H9 (cell line): Measurements from ENCODE around the gene ST6GALNAC6. TPM values are rescaled to one million over a fixed set of nuclear protein-coding genes. Genes with fewer than 3 reads are reported as not detected.

Experiments used
- DNase-seq: peaks from one replicate; pipeline ENCODE4 v3.0.0-alpha.2; 2017
- H2AFZ ChIP-seq: one replicate; pipeline ENCODE4 v1.6.1; 2013; ENCODE audit warnings: mild to moderate bottlenecking, low read length, control low read depth, moderate library complexity
- H2AK5ac ChIP-seq: 2 replicates; pipeline ENCODE4 v1.6.1; 2013; ENCODE audit warnings: low read length, control low read depth, mixed read lengths; ENCODE audit not compliant: insufficient read length
- H2BK120ac ChIP-seq: one replicate; pipeline ENCODE4 v1.6.1; 2013; ENCODE audit warnings: low read depth, mild to moderate bottlenecking, low read length, control low read depth, inconsistent platforms; ENCODE audit not compliant: poor library complexity, severe bottlenecking
- H2BK12ac ChIP-seq: 2 replicates; pipeline ENCODE4 v1.6.1; 2013; ENCODE audit warnings: low read length, control low read depth, mixed read lengths, low read depth; ENCODE audit not compliant: insufficient read length
- H2BK15ac ChIP-seq: 2 replicates; pipeline ENCODE4 v1.6.1; 2013; ENCODE audit warnings: low read depth, low read length, control low read depth
- H2BK20ac ChIP-seq: one replicate; pipeline ENCODE4 v1.6.1; 2013; ENCODE audit warnings: low read depth, mild to moderate bottlenecking, low read length, control low read depth, inconsistent platforms; ENCODE audit not compliant: poor library complexity, severe bottlenecking
- H2BK5ac ChIP-seq: 2 replicates; pipeline ENCODE4 v1.6.1; 2013; ENCODE audit warnings: low read length, control low read depth, mixed read lengths; ENCODE audit not compliant: insufficient read length
- H3K14ac ChIP-seq: 2 replicates; pipeline ENCODE4 v1.6.1; 2013; ENCODE audit warnings: low read length, control low read depth; ENCODE audit not compliant: insufficient read depth
- H3K18ac ChIP-seq: 2 replicates; pipeline ENCODE4 v1.6.1; 2013; ENCODE audit warnings: low read depth, mild to moderate bottlenecking, mixed read lengths, low read length, control low read depth; ENCODE audit not compliant: insufficient read length
- H3K23ac ChIP-seq: 2 replicates; pipeline ENCODE4 v1.6.1; 2013; ENCODE audit warnings: low read length, control low read depth, mixed read lengths, low read depth; ENCODE audit not compliant: insufficient read length
- H3K23me2 ChIP-seq: 2 replicates; pipeline ENCODE4 v1.6.1; 2013; ENCODE audit warnings: low read depth, mild to moderate bottlenecking, mixed read lengths, low read length, control low read depth; ENCODE audit not compliant: insufficient read length, poor library complexity, severe bottlenecking
- H3K27ac ChIP-seq: 2 replicates; pipeline ENCODE4 v1.5.1; 2013; ENCODE audit warnings: low read length, control low read depth, mixed read lengths, low read depth; ENCODE audit not compliant: insufficient read length
- H3K27me3 ChIP-seq: 2 replicates; pipeline ENCODE4 v1.6.1; 2013; ENCODE audit warnings: low read length, control low read depth, inconsistent platforms; ENCODE audit not compliant: insufficient read depth
- H3K4ac ChIP-seq: 2 replicates; pipeline ENCODE4 v1.6.1; 2013; ENCODE audit warnings: low read depth, mild to moderate bottlenecking, control low read depth, inconsistent platforms, low read length, moderate library complexity
- H3K4me1 ChIP-seq: 2 replicates; pipeline ENCODE4 v1.6.1; 2013; ENCODE audit warnings: low read length, control low read depth, inconsistent platforms; ENCODE audit not compliant: insufficient read depth
- H3K4me2 ChIP-seq: 2 replicates; pipeline ENCODE4 v1.6.1; 2013; ENCODE audit warnings: low read length, control low read depth, mixed read lengths; ENCODE audit not compliant: insufficient read length, insufficient read depth
- H3K56ac ChIP-seq: 2 replicates; pipeline ENCODE4 v1.6.1; 2013; ENCODE audit warnings: low read depth, mild to moderate bottlenecking, mixed read lengths, low read length, control low read depth; ENCODE audit not compliant: insufficient read length
- H3K79me1 ChIP-seq: 2 replicates; pipeline ENCODE4 v1.6.1; 2013; ENCODE audit warnings: low read depth, mild to moderate bottlenecking, moderate library complexity, low read length, control low read depth, inconsistent platforms; ENCODE audit not compliant: insufficient read depth, poor library complexity, severe bottlenecking
- H3K79me2 ChIP-seq: 2 replicates; pipeline ENCODE4 v1.6.1; 2013; ENCODE audit warnings: low read length, control low read depth, inconsistent platforms; ENCODE audit not compliant: insufficient read depth
- H3K9ac ChIP-seq: 2 replicates; pipeline ENCODE4 v1.6.1; 2013; ENCODE audit warnings: low read length, control low read depth, mixed read lengths; ENCODE audit not compliant: insufficient read length; ENCODE audit errors: extremely low read depth
- H3K9me3 ChIP-seq: one replicate; pipeline ENCODE4 v1.6.1; 2013; ENCODE audit warnings: low read depth, low read length, inconsistent platforms; ENCODE audit not compliant: control insufficient read depth
- H3T11ph ChIP-seq: one replicate; pipeline ENCODE4 v1.6.1; 2013; ENCODE audit warnings: mild to moderate bottlenecking, low read length, control low read depth, inconsistent platforms
- H4K20me1 ChIP-seq: one replicate; pipeline ENCODE4 v1.6.1; 2013; ENCODE audit not compliant: control insufficient read depth, insufficient read length, insufficient read depth
- H4K5ac ChIP-seq: 2 replicates; pipeline ENCODE4 v1.6.1; 2013; ENCODE audit warnings: low read depth, mild to moderate bottlenecking, mixed read lengths, low read length, control low read depth; ENCODE audit not compliant: insufficient read length
- H4K8ac ChIP-seq: replicated peaks from 2 replicates; pipeline ENCODE4 v1.6.1; 2013; ENCODE audit warnings: low read length, control low read depth, mixed read lengths, low read depth; ENCODE audit not compliant: insufficient read length
- H4K91ac ChIP-seq: 2 replicates; pipeline ENCODE4 v1.6.1; 2013; ENCODE audit warnings: low read depth, mild to moderate bottlenecking, moderate library complexity, mixed read lengths, low read length, control low read depth; ENCODE audit not compliant: insufficient read length
- H3K27ac Mint-ChIP-seq, 3 experiments: 2 replicates in 2 of 3; 3 replicates in 1 of 3; pipeline ENCODE4 v1.8.0; 2020 to 2021; ENCODE audit warnings: mixed read lengths in 3 of 3, mild to moderate bottlenecking in 1 of 3, moderate library complexity in 1 of 3
- H3K27me3 Mint-ChIP-seq: 2 replicates; pipeline ENCODE4 v1.8.0; 2021; ENCODE audit warnings: low read depth, mild to moderate bottlenecking, moderate library complexity, mixed read lengths
- H3K36me3 Mint-ChIP-seq, 3 experiments: 2 replicates in 2 of 3; 3 replicates in 1 of 3; pipeline ENCODE4 v1.8.0; 2020 to 2021; ENCODE audit warnings: low read depth in 3 of 3, mixed read lengths in 3 of 3; ENCODE audit not compliant: insufficient read depth in 1 of 3
- H3K4me1 Mint-ChIP-seq, 2 experiments: 2 replicates each; pipeline ENCODE4 v1.8.0; 2020; ENCODE audit warnings: mixed read lengths in 2 of 2
- H3K4me3 Mint-ChIP-seq, 2 experiments: 2 replicates in 1 of 2; 3 replicates in 1 of 2; pipeline ENCODE4 v1.8.0; 2020 to 2021; ENCODE audit warnings: mild to moderate bottlenecking in 2 of 2, mixed read lengths in 2 of 2, moderate library complexity in 1 of 2
- H3K9me3 Mint-ChIP-seq, 2 experiments: 2 replicates in 1 of 2; 3 replicates in 1 of 2; pipeline ENCODE4 v1.8.0; 2020; ENCODE audit warnings: mild to moderate bottlenecking in 2 of 2, mixed read lengths in 2 of 2, moderate library complexity in 1 of 2
- WGBS: extraction: QIAGEN DNeasy Blood & Tissue Kit; methylation state at CpG from one replicate; pipeline ENCODE4 v1.1.7; 2013; ENCODE audit warnings: missing lambda C conversion rate, low lambda C conversion rate, mixed read lengths; ENCODE audit not compliant: insufficient read length; ENCODE audit errors: extremely low coverage; 5-methylcytosine and 5-hydroxymethylcytosine counted together
- total RNA-seq: library from RNA; stranded (reverse); gene quantifications from 2 replicates; pipeline ENCODE4 v1.2.1, GENCODE V29; 2021
- TF ChIP-seq, protein P1 (sequence below): fragments of 200-600 bp; sonication (generic); conservative IDR thresholded peaks from 3 replicates; pipeline ENCODE4 v1.8.0; 2021; ENCODE audit warnings: antibody characterized with exemption, mild to moderate bottlenecking

The ST6GALNAC6 gene
- total RNA-seq, 1 experiment from 2014 or later = 29.8 TPM

DNA sequence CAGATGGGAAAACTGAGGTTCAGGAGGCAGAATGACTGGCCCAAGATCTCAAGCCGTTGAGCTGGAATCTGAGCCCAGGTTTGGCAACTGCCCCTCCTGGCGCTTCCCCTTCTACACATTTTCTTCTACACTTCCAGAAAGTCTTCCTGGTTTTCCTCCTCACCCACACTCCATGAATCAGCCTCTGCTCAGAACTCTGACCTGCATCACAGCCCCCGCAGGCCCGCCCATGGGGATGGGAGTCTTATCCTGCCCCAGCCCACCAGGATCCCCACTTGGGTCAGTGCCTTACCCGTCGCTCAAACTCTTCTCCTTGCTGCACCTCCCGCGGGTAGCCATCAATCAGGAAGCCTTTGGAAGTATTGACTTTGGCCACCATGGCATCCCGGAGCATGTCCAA lies 27.9 kb downstream of the ST6GALNAC6 start:
- no peaks in the 10 kb centered on the region for H4K20me1 ChIP-seq
- H3K4me2 ChIP-seq = no peak overlapping the region
- WGBS = no CpG with 5 or more reads among the region's 9 CpGs
- H3K4me1 Mint-ChIP-seq = peaks cover 6 to 15% of the 10 kb centered on the region in 2 experiments; a peak in 3 of 4 replicates
- no peak overlapping the region for H2BK12ac ChIP-seq
- H3K4me1 ChIP-seq = no peaks in the 10 kb centered on the region
- H3K14ac ChIP-seq = no peak overlapping the region
- H3K79me2 ChIP-seq = no peaks in the 10 kb centered on the region
- no peak overlapping the region for H4K5ac ChIP-seq
- peaks cover 0 to 13% (median 0%) of the 10 kb centered on the region in 3 experiments; a peak in 4 of 7 replicates for H3K36me3 Mint-ChIP-seq
- H2BK15ac ChIP-seq = no peak overlapping the region
- H3K27me3 Mint-ChIP-seq = no peaks in the 10 kb centered on the region
- H2AFZ ChIP-seq = no peak overlapping the region
- TF ChIP-seq, protein P1, sequence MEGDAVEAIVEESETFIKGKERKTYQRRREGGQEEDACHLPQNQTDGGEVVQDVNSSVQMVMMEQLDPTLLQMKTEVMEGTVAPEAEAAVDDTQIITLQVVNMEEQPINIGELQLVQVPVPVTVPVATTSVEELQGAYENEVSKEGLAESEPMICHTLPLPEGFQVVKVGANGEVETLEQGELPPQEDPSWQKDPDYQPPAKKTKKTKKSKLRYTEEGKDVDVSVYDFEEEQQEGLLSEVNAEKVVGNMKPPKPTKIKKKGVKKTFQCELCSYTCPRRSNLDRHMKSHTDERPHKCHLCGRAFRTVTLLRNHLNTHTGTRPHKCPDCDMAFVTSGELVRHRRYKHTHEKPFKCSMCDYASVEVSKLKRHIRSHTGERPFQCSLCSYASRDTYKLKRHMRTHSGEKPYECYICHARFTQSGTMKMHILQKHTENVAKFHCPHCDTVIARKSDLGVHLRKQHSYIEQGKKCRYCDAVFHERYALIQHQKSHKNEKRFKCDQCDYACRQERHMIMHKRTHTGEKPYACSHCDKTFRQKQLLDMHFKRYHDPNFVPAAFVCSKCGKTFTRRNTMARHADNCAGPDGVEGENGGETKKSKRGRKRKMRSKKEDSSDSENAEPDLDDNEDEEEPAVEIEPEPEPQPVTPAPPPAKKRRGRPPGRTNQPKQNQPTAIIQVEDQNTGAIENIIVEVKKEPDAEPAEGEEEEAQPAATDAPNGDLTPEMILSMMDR = no peak
- H3K9me3 ChIP-seq = no peaks in the 10 kb centered on the region
- H4K91ac ChIP-seq = no peak overlapping the region
- H3K18ac ChIP-seq = no peak overlapping the region
- no peak overlapping the region for H3K4me3 Mint-ChIP-seq
- no peak overlapping the region for H2BK5ac ChIP-seq
- H3K79me1 ChIP-seq = no peaks in the 10 kb centered on the region
- no peak overlapping the region for H3K27ac ChIP-seq
- DNase-seq = no peak
- H3K56ac ChIP-seq = no peak overlapping the region
- H3K9ac ChIP-seq = no peak overlapping the region
- H2AK5ac ChIP-seq = no peak overlapping the region
- H2BK120ac ChIP-seq = no peak overlapping the region
- H3K23ac ChIP-seq = no peak overlapping the region
- H3K27ac Mint-ChIP-seq = peak overlapping the region in 1 of 3 experiments; percentile 6; a peak in 1 of 7 replicates
- H4K8ac ChIP-seq = no peak overlapping the region
- H3K23me2 ChIP-seq = no peaks in the 10 kb centered on the region
- H3K9me3 Mint-ChIP-seq = no peaks in the 10 kb centered on the region
- no peak overlapping the region for H3K4ac ChIP-seq
- H2BK20ac ChIP-seq = no peak overlapping the region
- no peak overlapping the region for H3T11ph ChIP-seq
- no peaks in the 10 kb centered on the region for H3K27me3 ChIP-seq
